Fibroblast of upper back skin (primary cell): ENCODE results near the gene HOXC12.

Experiments used
- DNase-seq: peaks from one replicate; pipeline ENCODE4 v3.0.0-alpha.2; 2013

Gene HOXC12

DNA sequence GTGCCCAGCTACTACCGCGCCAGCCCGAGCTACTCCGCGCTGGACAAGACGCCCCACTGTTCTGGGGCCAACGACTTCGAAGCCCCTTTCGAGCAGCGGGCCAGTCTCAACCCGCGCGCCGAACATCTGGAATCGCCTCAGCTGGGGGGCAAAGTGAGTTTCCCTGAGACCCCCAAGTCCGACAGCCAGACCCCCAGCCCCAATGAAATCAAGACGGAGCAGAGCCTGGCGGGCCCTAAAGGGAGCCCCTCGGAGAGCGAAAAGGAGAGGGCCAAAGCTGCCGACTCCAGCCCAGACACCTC lies 30.9 kb downstream of the HOXC12 start:
- no peak for DNase-seq

- DNase-seq, result no peak
These were observed 31.4 kb downstream of the HOXC12 start for GRCh38 chr12:53985994-53986685.

GRCh38 chr12:53986686-53987483 lies 32.2 kb downstream of the HOXC12 start:
- DNase-seq, result no peak

DNA sequence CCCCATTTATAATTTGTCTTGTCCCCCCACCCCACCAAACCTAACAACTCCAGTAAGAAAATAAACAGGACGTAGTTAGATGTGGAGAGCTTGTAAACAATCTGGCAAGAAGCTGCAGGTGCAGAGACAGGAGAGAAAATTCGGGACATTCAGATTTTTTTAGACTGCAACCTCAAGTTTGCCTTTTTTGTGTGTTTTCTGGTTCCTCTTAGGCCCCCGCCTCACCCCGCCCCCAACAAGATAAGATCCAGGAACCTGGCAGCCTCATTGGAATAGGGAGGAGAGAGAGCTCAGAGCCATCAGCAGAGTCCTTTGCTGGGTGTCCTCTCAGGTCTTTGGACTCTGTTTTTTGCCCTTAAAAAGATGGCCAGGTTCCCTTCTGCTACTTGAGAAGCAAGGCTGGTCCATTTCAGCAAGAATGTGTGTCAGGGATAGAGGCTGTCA lies 33.1 kb downstream of the HOXC12 start:
- DNase-seq, result no peak

DNA sequence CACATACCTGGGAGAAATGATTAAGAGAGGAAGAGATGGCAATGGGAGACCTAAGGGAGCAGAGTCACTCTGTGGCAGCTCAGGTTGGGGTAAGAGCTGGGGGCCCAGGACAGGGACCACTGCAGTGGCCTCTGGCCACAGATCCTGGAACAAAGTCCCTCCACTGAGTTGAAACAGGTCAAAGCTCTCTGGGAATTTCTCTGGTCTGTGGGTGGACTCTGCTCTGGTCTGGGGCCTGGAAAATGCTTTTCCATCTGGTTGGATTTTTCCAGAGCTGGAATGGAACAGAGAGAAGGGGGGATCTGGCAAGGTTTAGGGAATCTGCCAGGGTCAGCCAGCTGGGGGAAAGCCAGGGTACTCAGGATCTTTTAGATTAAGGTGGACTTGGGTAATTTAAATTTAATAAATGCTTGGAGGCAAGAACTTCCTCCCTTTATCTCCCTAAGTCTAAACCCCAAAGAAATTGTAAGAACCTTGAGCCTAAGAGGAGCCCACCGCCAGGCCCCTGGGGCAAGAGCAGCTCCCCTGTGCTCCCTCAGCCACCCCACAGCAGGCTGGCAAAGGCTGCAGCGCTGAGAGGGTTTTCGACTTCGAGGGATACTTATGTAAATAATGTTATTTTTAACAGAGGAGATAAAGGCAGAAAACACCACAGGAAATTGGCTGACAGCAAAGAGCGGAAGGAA lies 34.0 kb downstream of the HOXC12 start:
- no peak for DNase-seq

DNA sequence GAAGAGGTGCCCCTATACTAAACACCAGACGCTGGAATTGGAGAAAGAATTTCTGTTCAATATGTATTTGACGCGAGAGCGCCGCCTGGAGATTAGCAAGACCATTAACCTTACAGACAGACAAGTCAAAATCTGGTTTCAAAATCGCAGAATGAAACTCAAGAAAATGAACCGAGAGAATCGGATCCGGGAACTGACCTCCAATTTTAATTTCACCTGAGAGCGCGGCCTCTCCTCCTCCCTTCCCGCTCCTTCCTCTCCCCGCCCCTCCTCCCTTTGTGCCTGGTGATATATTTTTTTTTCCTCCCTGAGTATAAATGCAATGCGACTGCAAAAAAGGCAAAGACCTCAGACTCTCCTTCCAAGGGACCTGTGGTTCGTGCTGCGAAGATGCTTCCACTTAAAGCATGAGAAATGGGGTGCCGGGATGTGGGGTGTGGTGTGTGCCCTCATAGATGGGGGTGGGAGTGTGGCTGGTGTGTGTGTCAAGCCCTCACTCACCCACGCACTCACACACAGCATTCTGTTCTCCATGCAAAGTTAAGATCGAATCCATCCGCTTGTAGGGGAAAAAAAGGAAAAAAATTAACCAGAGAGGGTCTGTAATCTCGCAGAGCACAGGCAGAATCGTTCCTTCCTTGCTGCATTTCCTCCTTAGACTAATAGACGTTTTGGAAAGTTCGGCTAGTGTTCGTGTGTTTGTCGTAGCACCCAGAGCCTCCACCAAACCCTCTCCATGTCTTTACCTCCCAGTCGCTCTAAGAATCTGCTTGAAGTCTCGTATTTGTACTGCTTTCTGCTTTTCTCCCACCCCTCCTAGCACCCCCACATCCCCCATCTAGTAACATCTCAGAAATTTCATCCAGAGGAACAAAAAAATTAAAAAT lies 34.8 kb downstream of the HOXC12 start:
- peak; percentile 63 for DNase-seq

DNA sequence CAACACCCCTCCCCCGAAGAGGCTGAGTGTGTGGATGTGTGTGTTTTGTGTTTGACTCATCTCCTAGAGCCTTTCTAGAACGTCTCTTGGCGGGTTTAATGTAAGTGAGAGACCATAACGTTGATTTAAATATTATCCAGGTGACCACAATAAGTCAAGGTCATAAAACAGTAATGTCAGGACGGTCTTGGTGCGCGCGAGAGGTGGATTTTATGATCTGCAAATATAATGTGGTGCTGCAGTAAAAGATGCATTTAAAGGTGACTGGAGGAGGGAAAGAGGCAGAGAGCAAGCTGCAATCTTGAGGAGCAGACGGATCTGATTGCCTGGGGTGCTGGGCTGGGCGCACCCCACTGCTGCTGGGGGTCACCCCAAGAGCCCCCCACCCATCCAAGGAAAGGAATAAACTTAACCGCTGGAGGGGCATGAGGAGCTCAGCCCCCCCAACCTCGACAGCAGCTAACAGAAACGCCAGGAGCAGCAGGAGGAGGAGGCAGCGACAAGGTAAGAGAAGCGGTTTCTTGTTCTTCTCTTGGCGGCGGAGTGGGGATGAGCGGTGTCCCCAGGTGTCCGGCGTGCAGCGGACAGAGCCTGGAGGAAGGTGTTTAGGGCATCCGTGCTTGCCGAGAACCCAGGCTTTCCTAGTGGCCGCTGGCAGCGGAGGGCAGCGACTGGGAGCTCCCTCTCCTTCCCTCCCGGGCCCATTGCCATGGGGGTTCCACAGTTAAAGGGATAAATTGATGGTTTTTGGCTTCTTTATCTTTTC lies 35.8 kb downstream of the HOXC12 start:
- DNase-seq, result no peak

DNA sequence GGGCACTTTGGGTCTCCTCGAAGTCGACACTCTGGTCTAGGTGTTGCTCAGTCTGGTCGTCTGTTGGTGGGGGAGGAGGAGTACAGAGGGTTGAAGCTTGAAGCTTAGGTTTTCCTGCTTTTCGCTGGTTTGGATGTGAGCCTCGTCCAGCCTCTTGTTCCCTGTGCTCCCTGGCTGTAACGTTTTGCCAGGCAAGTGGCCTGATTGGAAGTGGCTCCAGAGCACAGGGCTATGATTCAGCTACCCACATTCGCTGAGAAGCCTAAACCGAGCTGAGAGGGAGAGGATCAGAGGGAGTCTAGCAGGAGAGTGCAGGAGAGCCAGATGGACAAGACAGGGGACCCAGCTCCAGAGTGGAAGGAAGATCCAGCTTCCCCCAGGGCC lies 36.4 kb downstream of the HOXC12 start:
- peak; percentile 54 for DNase-seq

- no peak for DNase-seq
These were observed 37.7 kb downstream of the HOXC12 start for GRCh38 chr12:53992377-53992889.

DNA sequence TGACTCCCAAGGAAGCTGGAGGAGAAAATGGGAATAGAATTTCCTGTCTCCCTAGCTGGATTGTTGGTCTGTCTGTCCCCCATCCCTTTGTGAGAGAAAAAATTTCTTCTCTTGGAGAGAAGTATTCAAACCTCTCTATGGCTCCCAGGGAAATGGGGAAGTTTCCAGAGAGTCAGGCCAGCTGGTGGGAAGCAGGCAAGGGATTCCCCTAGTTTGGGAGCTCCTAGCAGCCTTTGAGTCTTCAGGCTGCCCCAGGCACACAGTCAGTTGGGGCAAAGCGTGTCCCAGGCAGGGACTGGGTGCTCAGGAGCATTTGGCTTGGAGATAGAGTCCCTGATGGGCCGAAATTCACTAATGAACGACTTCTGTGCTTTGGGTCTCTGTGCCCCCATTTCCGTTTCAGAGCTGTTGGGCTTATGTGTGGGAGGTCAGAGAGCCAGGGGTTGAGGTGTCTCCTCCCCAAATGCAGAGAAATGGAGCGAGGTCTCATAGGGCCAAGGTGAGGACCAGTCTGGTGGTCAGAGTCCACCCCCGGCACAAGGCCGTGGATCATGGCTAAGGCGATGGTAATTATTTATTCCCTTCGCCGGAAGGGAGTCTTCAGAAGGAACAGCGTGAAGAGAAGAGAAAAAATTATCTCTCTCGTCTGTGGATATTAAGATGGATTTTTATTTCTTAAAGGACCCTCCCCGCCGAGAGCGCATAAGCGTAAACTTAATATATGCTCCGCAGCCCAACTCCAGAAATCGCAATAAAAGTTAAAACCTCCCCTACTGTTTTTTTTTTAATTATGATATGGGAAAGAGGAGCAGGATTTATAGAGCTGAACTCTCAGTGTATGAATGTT lies 38.7 kb downstream of the HOXC12 start:
- DNase-seq, result no peak

DNA sequence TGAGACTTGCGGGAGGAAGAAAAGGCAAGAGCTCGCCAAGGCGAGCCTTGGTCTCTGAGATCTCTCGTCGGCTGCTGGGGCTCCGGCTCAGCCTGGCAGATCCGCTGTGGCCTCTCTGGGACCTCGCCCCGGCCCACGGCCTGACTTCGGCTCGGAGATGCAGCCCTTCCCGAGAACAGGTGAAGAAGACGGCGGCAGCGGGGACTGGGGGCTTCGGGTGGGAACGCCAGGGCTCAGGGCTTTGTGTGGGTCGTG lies 39.2 kb downstream of the HOXC12 start:
- no peak for DNase-seq

DNA sequence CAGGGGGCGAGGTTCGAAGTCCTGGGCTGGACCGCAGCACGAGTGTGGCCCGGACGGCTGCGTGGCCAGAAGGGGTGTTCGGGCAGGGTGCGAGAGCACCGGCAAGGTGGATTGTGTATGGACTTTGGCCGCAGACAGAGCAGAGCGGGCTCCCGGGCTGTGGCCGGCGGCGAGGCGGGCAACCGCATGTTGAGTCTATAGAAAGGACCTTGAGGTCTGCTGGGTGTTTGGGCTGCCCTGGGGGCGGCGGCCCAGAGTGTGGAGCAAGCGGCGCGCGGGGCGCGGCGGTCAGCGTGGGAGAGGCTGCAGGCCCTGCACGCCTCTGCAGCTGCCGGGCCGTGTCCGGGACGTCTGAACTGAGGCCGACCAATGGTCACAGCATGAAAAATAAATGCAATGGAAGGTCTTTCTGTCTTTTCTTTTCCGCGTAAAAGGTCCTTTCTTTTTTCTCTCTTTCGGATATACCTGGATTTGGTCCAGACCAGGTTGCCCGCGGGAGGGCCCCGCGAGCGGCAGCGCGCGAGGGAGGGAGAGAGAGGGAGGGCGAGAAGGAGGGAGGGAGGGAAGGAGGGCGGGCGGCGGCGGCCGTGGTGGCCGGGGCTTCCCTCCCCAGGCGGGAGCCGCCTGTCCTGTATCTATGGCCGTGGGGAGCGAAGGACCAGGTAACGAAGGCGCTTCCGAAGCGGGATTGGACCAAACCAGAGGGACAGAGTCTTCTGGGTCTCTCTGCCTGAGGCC lies 39.7 kb downstream of the HOXC12 start:
- no peak for DNase-seq

DNA sequence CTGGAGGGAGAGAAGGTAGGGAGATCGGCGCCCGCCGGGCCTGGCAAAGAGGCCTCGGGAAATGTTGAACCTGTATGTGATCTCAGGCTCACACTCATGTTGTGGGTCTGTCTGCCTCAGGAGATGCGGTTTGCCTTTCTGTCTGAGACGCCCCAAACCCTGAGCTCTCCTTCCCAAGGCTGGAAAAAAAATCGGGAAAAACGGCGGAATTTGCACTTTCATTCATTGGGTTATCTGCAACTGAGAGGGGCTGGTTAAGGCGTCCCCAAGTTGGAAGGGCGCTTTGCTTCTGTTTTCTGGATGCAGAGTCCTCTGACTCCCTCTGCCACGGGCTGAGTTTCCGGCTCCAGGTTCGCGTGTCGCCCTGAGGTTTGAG lies 40.3 kb downstream of the HOXC12 start:
- DNase-seq, result no peak

- peak; percentile 60 for DNase-seq
These were observed 40.9 kb downstream of the HOXC12 start for GRCh38 chr12:53995378-53996239.

DNA sequence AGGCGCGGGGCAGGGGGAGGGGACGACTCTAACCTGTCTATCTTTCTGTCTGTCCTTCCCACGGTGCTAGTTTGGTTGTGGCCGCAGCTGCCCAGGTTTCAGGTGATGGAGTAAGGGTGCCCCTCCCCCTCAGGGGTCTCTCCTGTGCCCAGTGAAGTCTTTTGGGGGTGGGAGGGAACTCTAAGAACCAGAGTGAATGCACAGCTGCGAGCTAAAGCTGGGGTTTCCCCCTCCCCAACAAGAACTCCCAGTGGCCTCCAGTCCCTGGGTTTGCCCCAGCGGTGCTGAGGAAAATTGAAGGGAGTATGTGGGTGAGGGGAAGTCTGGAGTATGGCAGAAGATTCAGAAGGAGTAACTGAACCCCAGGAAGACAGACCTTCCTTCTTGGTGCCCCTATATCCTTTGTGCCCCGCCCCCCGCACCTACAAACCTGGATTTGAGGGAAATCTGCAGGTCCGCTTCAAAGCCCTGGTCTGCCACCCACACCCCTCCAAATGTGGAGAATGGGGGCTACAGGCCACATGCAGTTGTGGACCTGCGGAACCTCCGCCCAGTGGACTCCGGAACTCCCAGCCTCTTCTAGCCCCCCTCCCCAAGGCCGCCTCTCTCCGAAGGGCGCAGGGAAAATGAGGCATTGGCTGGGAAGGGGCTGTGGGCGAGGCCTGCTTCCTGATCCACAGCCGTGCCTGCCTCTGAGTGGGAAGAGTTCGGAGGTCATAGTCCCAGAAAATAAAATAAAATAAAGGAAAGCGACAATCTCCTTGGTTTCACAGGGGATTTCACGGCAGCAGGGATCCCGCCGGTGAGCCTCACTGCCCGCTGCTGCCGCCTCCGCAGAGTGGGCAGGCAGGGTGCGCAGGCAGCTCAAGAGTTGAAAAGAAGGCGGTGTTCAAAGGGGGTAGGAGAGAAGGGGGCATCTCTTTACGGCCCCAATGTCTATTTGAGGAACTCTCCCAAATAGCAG lies 41.8 kb downstream of the HOXC12 start:
- DNase-seq, result no peak

GRCh38 chr12:53997204-53998109 lies 42.8 kb downstream of the HOXC12 start:
- no peak for DNase-seq
